A549 treated with AZD9567 at 1 μM for 4 hours (cell line): ENCODE data around the gene LARGE1. TPM values are rescaled to one million over a fixed set of nuclear protein-coding genes. Genes with fewer than 3 reads are reported as not detected.

Source experiments
- total RNA-seq: library from RNA; stranded (reverse); fragments of 200-300 nt; extraction: Qiagen RNA extraction; gene quantifications from 5 replicates; pipeline ENCODE4 v1.2.3, GENCODE V29; 2022; ENCODE audit not compliant: insufficient read depth

Gene LARGE1
- 3.3 to 4.6 TPM (median 3.9 TPM) in 5 replicates for total RNA-seq

DNA sequence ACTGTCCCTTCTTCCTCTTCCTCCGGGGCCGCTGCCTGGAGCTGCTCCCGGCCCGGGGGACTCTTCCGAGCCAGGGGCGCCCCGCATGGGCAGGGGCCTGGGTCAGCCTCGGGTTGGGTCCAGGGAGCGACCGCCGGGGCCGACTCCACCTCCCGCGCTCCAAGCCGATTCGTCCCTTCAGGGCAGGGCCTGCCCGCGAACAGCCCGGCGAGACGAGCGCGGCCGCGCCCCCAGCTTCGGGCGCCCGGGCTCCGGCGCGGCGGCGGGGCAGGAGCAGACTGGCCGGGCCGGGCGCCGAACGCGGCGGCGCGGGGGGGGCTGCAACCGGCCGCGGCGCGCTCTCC is at the start of gene LARGE1:
Gene LARGE1, minus strand, starts transcription at position 280 of the 344 bp plus-strand sequence.

